ENCODE results near the gene SH3GL1.
"Not testable (repeated sequence)": the region's sequence is repeated elsewhere in the genome, so short reads cannot be mapped to it uniquely, and the experiment has no call there.

Gene SH3GL1

DNA sequence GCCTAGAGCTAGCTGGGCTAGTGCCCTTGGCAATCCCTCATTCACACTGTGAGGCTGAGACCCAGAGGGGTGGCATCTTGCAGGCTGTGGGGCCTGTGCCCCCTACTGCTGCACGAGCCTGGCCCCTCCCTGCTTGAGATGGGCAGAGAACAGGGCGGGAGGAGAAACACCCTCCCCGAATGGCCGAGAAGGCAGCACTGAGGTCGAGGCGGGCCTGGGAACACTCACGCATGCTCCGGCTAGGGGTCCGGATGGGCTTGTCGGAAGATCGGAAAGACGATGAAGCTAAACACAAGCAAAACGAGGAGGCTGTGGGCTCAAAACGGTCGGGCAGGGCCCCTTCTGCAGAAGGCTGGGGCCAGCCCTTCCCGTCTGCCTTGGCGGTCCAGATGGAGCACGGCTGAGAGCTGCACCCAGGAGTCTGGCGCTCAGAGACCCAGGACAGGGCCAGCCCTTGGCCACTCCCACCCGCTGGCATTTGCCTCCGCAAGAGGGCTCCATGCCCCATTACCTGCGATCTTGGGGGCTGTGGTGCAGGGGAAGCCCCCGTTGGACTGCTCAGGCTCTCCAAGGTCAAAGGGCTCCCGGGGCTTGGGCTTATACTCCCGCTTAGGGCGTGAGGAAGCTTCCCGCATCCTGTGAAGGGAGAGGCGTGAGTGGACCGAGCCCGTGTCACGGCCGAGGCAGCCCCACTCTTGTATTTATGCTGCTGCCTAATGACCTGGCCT lies 38.1 kb downstream of the SH3GL1 start:
- DNase-seq = no peak

DNA sequence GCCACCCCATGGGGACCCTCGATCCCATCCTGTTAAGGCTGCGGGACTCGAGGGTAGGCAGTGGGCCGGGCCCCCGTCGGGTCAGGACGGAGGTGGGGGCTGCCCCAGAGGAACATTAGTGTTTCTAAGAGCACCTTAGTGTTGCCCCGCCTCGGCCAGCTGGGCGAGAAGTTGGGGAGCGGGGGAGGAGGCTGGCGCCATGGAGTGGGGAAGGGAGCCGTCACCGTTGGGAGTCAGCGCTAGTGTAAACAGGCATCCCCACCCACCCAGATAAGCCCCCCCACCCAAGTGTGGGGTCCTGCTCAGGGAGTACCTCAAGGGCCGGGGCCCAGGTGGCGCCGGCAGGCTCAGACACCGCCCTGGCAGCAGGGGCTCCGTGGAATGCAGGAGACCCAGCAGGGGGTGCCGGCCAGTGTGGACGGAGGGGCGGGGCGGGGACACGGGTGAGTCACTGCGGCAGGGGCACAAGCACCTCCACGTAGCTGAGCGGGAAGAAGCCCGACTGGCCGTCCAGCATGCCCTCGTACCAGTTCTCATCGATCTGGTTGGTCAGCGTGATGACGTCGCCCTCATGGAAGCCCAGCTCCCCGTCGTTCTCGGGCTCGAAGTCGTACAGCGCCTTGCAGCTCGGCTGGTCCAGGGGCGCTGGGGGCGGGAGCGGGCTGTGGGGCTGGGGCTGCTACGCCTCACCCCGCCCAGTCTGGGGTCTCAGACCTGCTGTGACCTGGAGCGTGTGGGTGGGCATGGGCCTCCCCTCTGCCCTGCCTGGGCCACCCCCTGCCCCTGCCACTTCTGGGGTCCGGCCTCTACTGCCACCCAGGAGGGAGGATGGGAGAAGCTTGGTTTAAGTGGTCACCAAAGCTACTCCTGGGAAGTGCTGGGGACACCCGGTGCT lies 38.9 kb downstream of the SH3GL1 start:
- DNase-seq = no peak

DNA sequence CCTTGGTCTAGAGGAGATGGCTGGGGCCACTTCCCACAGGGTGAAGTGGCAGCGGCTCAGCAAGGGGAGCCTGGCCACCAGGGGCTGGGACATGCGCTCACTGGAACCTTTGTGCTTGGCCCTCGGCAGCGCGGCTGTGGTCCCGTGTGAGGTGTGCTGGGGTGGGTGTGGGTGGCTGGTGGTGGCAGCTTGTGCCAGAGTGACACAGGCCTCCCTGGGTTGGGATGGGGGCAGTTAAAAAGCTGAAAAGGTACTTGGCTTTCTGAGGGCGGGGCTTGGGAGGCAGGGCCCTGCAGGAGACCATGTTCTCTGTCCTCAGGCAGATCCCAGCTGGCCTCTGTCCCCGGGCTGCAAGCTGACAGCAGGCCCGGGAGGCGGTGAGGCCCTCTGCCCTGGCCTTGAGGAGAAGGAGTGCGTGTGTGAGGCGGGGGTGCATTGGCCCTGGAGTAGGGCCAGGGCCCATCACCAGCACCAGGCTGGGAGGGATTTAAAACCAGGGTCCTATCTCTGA lies 39.7 kb downstream of the SH3GL1 start:
- no peak for DNase-seq

DNA sequence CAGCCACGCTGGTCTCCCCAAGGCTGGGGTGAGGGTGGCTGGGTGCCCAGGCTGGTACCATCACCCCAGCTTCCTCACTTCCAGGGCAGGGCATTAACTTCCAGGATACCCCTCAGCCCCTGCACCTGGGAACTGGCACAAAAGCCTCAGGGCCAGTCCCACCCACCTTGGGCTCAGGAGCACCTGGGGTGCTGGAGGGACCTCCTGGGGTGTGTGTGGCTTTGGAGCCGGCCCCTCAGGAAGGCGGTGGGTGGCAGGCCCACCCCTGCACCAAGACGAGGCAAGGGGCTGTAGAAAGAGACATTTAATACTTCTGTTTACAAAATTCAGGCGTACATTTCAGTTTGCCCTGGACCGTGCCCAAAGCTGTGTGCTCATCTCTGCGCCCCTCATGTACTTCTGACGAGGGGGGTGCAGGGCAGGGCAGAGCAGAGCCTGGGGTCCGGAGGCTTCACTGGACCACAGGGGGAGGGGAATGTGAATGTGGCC lies 40.2 kb downstream of the SH3GL1 start:
- no peak for DNase-seq

DNA sequence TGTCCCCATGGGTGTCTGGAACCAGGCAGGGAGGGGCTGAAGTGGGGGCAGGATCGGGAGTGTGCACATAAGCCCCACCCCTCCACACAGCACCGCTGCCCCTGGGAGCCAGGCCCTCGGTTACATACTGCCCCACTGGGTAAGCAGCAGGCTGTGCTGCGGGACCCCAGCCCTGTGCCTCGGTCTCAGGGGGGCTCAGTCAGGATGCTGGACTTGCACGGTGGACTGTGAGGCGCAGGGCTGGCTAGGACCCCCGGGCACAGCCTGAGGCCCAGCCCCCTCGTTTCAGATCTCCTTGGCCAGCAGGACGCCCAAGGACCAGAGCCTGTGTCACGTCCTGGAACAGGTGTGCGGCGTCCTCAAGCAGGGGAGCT lies 40.7 kb downstream of the SH3GL1 start:
- DNase-seq = no peak

DNA sequence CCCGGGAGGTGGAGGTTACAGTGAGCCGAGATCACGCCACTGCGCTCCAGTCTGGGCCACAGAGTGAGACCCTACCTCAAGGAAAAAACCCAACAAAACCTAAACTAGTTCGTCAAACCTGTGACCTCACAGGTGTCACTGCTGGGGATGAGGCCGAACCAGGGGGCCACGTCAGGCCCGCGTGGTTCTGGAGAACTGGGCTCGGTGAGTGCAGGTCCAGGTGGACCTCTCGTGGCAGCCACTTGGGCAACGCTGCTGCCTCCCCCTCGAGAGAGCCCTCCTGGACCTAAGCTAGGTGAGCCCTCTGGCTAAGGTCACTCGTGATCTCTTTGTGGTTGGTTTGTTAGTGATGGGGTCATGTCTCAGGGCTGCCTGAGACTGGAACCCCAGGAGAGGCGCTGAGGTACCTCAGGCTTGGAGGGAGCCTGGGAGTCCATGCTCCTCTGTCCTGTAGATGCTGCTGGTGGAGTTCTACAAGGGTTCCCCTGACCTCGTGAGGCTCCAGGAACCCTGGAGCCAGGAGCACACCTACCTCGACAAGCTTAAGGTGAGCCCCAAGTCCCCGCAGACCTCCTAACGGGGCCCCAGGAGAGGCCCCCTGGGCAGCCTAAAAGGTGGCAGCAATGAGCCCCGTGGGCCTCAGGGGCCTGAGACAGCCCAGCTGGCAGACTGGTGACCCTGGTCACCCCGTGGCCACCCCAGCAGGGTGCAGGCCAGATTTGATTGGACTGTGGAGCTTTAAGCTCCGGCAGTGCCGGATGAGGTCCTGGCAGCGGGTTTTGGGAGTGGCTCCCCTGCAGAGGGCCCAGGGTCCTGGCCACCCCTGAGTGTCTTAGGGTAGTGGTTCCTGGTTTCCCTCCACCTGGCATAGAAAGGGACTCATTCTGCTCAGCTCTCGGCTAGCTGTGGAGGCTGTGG lies 41.4 kb downstream of the SH3GL1 start:
- DNase-seq = no peak

DNA sequence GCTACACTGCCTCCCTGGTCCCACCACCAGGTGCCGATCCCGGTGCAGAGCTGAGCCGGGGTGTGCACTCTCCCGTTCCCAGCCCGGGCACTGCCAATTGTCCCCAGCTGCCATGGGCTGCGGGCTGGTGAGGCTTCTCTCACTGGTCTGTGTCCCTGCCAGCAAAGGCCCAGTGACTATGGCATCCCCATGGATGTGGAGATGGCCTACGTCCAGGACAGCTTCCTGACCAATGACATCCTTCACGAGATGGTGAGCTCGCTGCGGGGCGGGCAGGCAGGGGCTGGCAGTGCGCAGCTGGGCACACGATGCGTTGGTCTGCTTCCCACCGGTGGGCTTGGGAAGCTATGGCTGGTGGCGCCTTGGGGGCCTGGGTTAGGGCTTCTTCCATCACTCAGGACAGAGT lies 42.4 kb downstream of the SH3GL1 start:
- DNase-seq = no peak

DNA sequence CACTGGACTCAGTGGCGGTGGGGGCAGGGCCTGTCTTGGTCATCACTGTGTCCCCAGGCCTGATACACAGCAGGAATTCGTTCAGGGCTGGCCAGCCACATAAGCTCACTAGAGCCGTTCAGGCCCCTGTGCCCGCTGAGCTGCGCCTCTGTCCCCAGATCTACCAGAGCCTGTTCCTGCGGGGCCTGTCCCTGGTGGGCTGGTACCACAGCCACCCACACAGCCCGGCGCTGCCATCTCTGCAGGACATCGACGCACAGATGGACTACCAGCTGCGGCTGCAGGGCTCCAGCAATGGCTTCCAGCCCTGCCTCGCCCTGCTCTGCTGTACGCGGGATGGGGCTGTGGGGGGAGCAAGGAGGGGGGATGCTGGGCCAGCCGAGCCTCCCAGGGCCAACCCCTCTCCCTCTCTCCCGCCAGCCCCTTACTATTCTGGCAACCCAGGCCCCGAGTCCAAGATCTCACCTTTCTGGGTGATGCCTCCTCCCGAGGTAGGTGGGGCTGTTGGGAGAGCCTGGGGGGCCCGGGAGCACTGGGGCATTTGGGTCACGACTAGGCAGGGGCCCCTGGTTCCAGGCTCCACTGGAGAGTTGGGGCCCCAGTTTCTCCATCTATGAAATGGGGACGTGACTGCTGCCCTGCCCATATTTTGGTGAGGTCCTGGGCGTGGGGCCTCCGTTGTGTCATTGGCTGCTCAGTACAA lies 43.1 kb downstream of the SH3GL1 start:
- DNase-seq = no peak

DNA sequence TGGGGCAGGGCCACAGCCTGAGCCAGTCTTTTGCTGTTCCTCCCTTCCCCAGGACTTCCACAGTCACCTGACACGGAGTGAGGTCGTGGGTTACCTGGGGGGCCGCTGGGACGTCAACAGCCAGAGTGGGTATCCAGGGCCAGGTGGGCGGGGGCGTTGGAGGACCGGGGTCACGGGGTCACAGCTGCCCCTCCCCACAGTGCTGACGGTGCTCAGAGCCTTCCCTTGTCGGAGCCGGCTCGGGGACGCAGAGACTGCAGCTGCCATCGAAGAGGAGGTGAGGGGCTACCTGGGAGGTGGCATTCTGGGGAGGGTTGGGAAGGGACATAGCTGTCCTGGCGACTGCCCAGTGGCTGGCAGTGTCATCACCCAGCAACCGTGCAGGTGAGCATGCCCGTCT lies 45.5 kb downstream of the SH3GL1 start:
- DNase-seq = no peak

DNA sequence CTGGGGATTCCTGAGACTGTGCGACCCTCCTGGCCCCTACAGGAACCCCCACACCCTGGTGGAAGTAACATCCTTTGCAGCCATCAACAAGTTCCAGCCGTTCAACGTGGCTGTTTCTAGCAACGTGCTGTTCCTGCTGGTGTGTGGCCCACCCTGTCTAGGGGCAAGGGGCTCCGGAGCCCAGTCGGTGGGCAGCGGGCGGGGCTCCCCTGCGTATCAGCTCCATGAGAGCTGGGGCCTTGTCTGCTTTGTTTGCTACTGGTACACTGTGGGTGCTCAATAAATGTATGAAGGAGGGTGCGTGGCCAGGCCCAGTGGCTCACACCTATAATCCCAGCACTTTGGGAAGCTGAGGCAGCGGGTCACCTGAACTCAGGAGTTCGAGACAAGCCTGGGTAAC lies 46.1 kb downstream of the SH3GL1 start:
- no peak for DNase-seq

DNA sequence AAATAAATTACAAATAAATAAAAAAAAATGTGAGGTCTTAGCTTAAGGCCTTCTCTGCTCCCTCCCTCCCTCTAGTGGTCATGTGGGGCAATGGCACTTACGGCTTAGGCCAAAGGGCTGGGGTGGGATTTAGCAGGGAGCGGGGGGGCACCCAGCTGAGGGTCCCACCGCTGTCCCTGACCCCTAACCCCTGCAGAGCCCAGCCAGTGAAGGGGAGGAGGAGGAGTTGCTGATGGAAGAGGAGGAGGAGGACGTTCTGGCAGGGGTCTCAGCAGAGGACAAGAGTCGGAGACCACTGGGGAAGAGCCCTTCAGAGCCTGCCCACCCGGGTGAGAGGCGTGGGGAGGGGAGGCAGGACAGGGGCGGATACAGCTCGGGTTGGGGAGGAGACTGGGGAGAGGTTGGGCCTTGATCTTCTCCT lies 47.6 kb downstream of the SH3GL1 start:
- DNase-seq = peak; percentile 68

DNA sequence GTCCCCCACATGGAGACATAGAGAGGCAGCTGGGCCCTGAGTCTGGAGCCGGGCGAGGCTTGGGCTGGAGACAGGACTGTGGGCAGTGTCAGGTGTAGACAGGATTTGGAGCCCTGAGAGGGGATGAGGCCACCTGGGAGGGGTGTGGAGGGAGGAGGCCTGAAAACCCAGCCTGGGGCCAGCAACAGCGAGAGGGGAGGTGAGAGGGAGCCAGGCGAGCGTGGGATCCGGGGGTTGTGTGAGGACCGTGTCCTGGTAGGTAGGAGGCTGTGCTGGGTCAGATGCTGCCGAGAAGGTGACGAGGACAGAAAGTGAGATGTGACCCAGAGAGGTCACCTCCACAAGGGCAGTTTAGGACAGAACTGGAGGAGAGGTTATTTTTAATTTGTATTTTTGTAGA lies 49.6 kb downstream of the SH3GL1 start:
- no peak for DNase-seq

DNA sequence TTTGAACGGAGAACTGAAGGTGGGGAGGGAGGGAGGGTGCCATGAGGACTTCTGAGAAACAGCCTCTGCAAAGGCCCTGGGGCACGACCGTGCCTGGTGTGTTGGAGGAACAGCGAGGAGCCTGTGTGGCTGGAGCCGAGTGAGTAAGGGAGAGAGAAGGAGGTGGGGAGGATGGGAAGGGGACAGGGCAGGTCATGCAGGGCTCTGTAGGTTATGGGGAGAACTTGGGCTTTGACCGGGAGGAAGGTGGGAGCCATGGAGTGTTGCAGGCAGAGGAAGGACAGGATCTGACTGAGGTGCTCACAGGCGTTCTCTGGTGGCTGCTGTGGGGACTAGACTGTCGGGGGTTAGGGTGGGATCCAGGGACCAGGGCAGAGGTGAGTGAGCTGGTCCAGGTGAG lies 50.2 kb downstream of the SH3GL1 start:
- no peak for DNase-seq

DNA sequence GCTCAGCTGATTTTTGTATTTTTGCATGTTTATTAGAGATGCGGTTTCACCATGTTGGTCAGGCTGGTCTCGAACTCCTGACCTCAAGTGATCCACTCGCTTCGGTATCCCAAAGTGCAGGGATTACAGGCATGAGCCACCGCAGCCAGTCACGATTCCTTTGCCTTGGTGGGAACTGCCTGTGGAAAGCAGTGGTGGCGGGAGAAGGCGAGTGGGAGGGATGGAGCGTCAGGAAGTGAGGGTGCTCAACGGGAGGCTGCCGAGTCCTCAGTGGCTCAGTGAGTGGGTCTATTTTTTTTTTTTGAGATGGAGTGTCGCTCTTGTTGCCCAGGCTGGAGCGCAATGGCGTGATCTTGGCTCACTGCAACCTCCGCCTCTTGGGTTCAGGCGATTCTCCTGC lies 51.1 kb downstream of the SH3GL1 start:
- not testable (repeated sequence) for DNase-seq

DNA sequence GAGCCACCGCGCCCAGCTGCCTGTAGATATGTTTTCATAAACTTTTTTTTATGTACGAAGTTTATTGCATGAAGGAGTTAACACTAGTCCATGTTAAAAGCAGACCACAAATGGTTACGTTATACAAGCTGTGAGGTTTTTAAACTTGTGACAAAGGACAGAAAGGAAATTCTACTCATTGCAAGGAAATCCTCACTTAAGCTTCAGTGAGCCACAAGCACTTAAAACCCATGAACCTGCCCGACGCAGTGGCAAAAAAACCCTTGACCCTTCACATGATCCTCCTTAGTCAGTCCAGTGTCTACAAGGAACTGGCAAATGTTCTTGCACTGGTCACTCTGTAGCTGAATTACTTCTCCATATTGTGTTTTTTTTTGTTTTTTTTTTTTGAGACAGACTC lies 52.8 kb downstream of the SH3GL1 start:
- no peak for DNase-seq

DNA sequence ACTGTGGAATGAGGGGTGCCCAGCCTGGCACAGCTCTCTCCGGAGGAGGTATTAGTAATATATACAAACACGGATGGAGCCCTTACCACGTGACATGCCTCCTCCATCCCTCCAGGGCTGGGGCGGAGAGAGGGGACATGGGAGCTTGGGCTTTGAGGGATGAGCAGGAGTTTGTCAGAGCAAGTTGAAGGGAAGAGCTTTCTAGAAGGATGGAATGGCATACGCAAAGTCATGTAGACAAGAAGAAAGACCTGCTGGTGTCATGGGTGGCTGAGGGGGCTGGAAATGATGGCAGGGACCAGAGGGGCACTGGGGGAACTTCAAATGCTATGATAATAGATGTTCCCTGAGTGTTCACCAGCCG lies 54.3 kb downstream of the SH3GL1 start:
- no peak for DNase-seq

DNA sequence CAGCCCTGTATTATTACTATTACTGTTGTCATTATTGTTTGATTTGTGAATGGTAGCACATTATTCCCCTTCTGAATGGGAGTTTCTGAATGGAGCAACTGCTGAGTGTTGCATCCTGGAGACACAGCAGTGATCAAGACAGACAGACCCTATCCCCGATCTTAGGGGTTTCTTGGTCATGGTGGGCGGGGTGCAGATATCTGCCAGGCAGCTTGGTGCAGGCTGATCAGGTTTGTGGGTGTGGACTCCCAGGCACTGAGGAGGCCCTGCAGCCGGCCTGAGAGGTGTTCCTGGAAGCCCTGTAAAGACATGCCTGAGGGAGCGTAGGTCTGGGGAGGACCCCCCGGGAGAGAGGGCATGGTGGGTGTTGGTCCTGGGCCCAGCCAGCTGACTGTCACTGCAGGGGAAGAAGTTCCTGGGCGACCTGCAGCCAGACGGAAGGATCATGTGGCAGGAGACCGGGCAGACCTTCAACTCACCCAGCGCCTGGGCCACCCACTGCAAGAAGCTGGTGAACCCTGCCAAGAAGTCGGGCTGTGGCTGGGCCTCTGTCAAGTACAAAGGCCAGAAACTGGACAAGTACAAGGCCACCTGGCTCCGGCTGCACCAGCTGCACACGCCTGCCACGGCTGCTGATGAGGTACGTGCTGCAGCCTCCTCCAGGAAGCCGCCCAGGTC lies 54.9 kb downstream of the SH3GL1 start:
- no peak for DNase-seq

DNA sequence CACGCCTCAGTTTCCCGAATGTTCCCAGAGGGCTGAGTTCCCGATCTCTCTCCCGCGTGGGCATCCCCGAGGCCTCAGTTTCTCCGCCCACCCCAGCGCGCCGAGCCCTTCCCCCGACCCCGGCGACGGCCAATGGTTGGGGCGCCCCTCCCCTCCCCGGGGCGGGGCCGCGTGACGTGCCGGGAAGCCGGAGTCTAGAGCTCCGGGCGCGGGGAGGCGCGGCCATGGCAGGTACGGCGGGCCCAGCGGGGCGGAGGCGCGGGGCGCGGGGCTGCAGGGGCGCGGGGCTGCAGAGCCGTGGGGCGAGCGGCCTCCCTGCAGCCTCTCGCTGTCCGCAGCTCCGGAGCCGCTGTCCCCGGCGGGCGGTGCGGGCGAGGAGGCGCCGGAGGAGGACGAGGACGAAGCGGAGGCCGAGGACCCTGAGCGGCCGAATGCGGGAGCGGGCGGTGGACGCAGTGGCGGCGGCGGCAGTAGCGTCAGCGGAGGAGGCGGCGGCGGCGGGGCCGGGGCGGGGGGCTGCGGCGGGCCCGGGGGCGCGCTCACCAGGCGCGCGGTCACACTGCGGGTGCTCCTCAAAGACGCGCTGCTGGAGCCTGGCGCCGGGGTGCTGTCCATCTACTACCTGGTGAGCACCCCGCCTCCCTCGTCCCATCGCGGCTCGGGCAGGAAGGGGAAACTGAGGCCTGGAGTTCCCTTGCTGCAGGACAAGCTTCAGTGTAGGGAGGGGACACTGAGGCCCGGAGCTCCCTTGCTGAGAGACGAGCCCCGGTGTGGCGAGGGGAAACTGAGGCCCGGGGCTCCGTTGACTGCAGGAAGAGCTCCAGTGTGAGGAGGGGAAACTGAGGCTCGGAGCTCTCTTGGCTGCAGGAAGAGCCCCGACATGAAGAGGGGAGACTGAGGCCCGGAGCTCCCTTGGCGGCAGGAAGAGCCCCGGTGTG lies 56.7 kb downstream of the SH3GL1 start, which contains the start of gene MPND:
TSS of gene MPND (plus strand) at position 193 of the 938 bp plus-strand sequence. CDS start at position 225, 32 bp downstream.
- peak; percentile 94 for DNase-seq

DNA sequence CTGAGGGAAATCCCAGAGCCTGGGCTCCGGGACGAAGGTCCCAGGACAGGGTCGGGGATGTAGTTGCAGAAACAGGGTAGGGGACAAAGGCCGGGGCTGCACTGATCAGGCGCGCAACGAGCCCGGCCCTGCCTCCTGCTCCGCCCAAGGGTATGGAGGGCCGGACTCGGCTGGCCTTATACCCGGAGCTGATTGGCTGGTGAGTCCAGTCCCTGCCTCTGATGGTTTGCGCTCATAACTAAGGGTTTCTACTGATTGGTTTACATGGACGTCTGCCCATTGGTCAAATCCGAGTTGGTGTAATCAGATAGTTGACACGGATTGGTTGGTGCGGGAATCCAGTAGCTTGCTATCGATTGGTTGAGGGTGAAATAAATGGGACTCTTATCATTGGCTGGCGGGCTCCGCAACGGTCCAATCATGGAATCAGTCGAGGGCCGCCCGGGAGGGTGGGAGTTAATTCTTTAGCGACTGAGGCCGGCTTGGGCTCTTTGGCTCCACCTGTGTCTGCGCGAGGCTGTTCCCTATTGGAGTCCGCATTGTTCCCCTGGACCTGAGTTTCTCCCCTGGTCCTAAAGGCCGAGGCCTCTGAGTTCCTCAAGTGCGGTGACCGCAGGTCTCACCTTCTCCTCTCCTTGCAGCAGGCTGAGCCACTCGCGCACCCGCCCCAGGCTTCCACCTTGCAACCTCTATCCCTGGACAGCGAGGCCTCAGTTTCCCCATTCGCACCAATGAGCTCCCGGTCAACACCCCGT lies 57.6 kb downstream of the SH3GL1 start:
- peak; percentile 92 for DNase-seq

DNA sequence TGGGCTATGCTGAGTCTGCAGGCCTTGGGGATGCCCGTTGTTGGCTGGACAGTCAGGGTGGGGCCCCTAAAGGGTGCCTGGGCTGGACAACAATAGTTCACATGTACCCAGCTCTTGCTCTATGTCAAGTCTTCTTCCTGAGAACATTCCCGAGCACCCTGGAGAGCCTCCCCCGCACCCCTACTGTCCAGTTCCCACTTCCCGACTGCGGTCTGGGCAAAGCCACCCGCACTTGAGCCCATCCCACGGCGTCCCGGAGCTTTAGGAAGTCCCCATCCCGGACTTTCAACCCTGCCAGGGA lies 58.1 kb downstream of the SH3GL1 start:
- no peak for DNase-seq
